Esophagus squamous epithelium (tissue), 5 donors: ENCODE results near the gene PCNT. TPM values are rescaled to one million over a fixed set of nuclear protein-coding genes. Genes with fewer than 3 reads are reported as not detected.

ENCODE experiments used
- DNase-seq: peaks from one replicate; lab custom pipeline; 2025; lab: John Stamatoyannopoulos, UW
- H3K27ac ChIP-seq, 4 donors: fragments of 200-600 bp; sonication (generic); one replicate each; pipeline ENCODE4 v1.5.1; 2016 to 2019; ENCODE audit warnings: mild to moderate bottlenecking in 1 of 4
- H3K27me3 ChIP-seq, 4 donors: fragments of 200-600 bp; sonication (generic); 1 replicate in 3 of 4; 2 replicates in 1 of 4; pipeline versions ENCODE4 v1.5.1 to v1.6.0; 2017 to 2021; ENCODE audit warnings: antibody characterized with exemption in 1 of 4
- H3K36me3 ChIP-seq, 3 donors: fragments of 200-600 bp; sonication (generic); one replicate each; pipeline ENCODE4 v1.5.1; 2016 to 2019
- H3K4me1 ChIP-seq, 3 donors: fragments of 200-600 bp; sonication (generic); one replicate each; pipeline ENCODE4 v1.5.1; 2017 to 2019
- H3K4me3 ChIP-seq, 4 donors: fragments of 200-600 bp; sonication (generic); 1 replicate in 3 of 4; 2 replicates in 1 of 4; pipeline ENCODE4 v1.5.1; 2016 to 2019; ENCODE audit warnings: mild to moderate bottlenecking in 2 of 4, moderate library complexity in 1 of 4
- H3K9me3 ChIP-seq, 3 donors: fragments of 200-600 bp; sonication (generic); one replicate each; pipeline ENCODE4 v1.5.1; 2016 to 2019
- POLR2A ChIP-seq, 4 donors: fragments of 450-650 bp; IDR thresholded peaks; one replicate each; pipeline ENCODE4 v1.6.1; 2017; ENCODE audit warnings: antibody characterized with exemption in 4 of 4, mild to moderate bottlenecking in 4 of 4, moderate library complexity in 3 of 4
- WGBS, 2 donors: methylation state at CpG; one replicate each; pipeline ENCODE4 v1.1.5; 2018; 5-methylcytosine and 5-hydroxymethylcytosine counted together
- intact Hi-C: fragments of 100-400 bp; cut with DNase I; formaldehyde crosslinking; loops from one replicate; pipeline ENCODE4 v1.15.0; 2022
- total RNA-seq, 4 donors: library from RNA; depleted of rRNA; stranded (reverse); fragments of >200 nt; gene quantifications; one replicate each; pipeline ENCODE4 v1.1.0, GENCODE V29; 2016
- TF ChIP-seq, protein P1 (sequence below), 6 experiments: fragments of 450-650 bp in 4 of 6; fragments of 200-600 bp in 2 of 6; sonication (generic) in 2 of 6; IDR thresholded peaks; one replicate each; pipeline ENCODE4 v1.5.1; 2016 to 2019; ENCODE audit warnings: antibody characterized with exemption in 6 of 6, mild to moderate bottlenecking in 4 of 6, moderate library complexity in 4 of 6
- donor health status: DM: yes; HTN: yes; CAD: no.

Gene PCNT
- total RNA-seq, 4 donors from 2014 or later: 26.8 to 38.7 (median 29.9) TPM

DNA sequence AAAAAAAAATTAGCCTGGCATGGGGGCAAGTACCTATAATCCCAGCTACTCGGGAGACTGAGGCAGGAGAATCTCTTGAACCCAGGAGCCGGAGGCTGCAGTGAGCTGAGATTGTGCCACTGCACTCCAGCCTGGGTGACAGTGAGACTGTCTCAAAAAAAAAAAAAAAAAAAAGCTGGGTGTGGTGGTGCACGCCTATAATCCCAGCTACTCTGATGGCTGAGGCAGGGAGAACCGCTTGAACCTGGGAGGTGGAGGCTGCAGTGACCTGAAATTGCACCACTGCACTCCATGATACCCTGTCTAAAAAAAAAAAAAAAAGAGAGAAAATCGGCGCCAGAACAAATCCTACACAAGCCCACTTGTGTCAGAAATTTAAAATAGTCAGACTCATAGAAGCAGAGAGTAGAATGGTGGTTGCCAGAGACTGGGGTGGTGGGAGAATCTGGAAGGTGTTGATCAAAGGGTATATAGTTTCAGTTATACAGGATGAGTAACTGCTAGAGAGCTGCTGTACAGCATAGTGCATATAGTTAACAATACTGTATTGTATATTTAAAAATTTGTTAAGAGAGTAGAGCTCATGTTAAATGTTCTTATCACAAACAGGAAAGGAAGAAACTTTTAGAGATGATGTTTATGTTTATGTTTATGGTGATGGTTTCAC, 144.3 kb downstream of the PCNT start:
- TF ChIP-seq, protein P1, sequence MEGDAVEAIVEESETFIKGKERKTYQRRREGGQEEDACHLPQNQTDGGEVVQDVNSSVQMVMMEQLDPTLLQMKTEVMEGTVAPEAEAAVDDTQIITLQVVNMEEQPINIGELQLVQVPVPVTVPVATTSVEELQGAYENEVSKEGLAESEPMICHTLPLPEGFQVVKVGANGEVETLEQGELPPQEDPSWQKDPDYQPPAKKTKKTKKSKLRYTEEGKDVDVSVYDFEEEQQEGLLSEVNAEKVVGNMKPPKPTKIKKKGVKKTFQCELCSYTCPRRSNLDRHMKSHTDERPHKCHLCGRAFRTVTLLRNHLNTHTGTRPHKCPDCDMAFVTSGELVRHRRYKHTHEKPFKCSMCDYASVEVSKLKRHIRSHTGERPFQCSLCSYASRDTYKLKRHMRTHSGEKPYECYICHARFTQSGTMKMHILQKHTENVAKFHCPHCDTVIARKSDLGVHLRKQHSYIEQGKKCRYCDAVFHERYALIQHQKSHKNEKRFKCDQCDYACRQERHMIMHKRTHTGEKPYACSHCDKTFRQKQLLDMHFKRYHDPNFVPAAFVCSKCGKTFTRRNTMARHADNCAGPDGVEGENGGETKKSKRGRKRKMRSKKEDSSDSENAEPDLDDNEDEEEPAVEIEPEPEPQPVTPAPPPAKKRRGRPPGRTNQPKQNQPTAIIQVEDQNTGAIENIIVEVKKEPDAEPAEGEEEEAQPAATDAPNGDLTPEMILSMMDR (IDR thresholded peaks at IDR 0.05): no peak
- no peak for TF ChIP-seq POLR2A (IDR thresholded peaks at IDR 0.05)
- no peak for DNase-seq
- Histone ChIP-seq H3K27me3 (no peaks in the 10 kb centered on the region), H3K4me1 (peaks cover 0 to 19% (median 0%) of the 10 kb centered on the region in 3 donors), H3K4me3 (no peak overlapping the region), H3K27ac (no peak overlapping the region), H3K9me3 (no peaks in the 10 kb centered on the region), H3K36me3 (peaks cover 0 to 33% (median 0%) of the 10 kb centered on the region in 3 donors)
- 68 to 75% methylated on average over 6 of the region's 6 CpGs for WGBS, 2 donors
- intact Hi-C loops: no loop called here

DNA sequence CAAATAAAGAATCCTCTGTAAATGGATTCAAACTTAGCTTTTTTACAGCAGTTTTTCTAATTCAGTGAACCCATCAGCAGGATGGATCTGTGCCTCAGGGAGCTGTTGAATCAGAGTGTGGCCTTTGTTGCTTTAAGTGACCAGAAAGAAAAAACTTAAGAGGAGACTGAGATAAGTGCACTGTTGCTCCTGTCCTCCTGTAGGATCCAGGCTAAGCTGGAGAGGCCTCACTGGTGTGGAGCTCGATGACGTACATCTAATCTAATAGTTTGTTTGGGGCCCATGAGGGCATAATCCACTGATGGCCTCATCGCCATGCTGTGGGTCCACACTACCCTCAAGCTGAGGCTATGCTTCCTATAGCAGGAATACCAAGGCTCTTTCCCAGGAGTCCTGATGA, 145.3 kb downstream of the PCNT start:
- H3K27ac ChIP-seq: no peak overlapping the region
- DNase-seq: no peak
- peaks cover 0 to 24% (median 0%) of the 10 kb centered on the region in 3 donors for H3K36me3 ChIP-seq
- WGBS, 2 donors: 91 to 96% methylated on average over 3 of the region's 3 CpGs
- H3K27me3 ChIP-seq: no peaks in the 10 kb centered on the region
- no peak overlapping the region for H3K4me3 ChIP-seq
- TF ChIP-seq, protein P1 (IDR thresholded peaks at IDR 0.05): no peak
- no peak for TF ChIP-seq POLR2A (IDR thresholded peaks at IDR 0.05)
- intact Hi-C loops: no loop called here
- H3K9me3 ChIP-seq: no peaks in the 10 kb centered on the region
- H3K4me1 ChIP-seq: peaks cover 0 to 19% (median 0%) of the 10 kb centered on the region in 3 donors

DNA sequence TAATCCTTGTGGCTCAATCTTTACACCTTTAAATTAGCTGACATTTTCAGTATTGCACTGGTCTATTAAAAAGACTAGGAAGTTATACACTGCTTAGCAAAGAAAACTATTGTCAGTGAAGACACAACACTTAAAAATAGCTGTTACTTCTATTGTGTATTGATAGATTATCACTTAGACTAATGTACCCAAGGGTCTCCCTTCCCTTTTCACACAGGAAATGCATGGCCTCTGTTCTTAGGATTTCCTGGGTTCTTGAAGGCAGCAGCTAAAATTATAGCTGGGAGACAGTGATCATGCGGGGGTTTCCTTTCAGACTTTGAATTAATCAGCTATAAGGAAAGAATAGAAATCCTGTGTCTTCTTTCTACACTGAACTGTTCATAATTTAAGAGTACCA, 147.6 kb downstream of the PCNT start:
- TF ChIP-seq, protein P1 (IDR thresholded peaks at IDR 0.05): no peak
- TF ChIP-seq POLR2A (IDR thresholded peaks at IDR 0.05): no peak
- no peak for DNase-seq
- Histone ChIP-seq H3K27ac (no peak overlapping the region), H3K27me3 (no peaks in the 10 kb centered on the region), H3K4me1 (peaks cover 0 to 19% (median 0%) of the 10 kb centered on the region in 3 donors), H3K4me3 (no peak overlapping the region), H3K9me3 (no peaks in the 10 kb centered on the region), H3K36me3 (peaks cover 0 to 12% (median 0%) of the 10 kb centered on the region in 3 donors)
- WGBS, 2 donors: 85 to 91% methylated on average over 1 of the region's 1 CpG
- intact Hi-C loops: no loop called here

DNA sequence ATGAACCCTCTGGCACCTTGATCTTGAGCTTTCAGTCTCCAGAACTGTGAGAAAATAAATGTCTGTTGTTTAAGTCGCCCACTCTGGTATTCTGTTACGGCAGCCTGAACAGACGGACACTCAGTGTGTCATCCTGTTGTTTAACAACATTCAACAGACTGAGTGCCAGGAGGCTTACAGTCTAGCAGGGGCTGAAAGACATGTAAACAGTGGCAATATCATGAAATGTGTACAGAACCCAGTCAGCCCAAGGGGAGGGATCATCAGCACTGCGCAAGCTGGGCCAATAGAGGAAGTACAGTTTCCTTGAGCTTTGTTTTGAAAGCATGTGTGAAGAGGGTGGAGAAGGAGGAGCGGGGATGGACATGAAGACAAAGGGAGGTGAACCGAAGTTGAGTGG, 148.3 kb downstream of the PCNT start:
- Histone ChIP-seq H3K27me3 (no peaks in the 10 kb centered on the region), H3K36me3 (peaks cover 0 to 13% (median 0%) of the 10 kb centered on the region in 3 donors), H3K4me1 (peaks cover 0 to 19% (median 0%) of the 10 kb centered on the region in 3 donors), H3K9me3 (no peaks in the 10 kb centered on the region), H3K4me3 (no peak overlapping the region), H3K27ac (peak overlapping the region in 1 of 4 donors; percentile 19)
- WGBS, 2 donors: 73 to 83% methylated on average over 4 to 6 of the region's 6 CpGs
- intact Hi-C loops: no loop called here
- TF ChIP-seq, protein P1 (IDR thresholded peaks at IDR 0.05): no peak
- TF ChIP-seq POLR2A (IDR thresholded peaks at IDR 0.05): no peak
- no peak for DNase-seq

DNA sequence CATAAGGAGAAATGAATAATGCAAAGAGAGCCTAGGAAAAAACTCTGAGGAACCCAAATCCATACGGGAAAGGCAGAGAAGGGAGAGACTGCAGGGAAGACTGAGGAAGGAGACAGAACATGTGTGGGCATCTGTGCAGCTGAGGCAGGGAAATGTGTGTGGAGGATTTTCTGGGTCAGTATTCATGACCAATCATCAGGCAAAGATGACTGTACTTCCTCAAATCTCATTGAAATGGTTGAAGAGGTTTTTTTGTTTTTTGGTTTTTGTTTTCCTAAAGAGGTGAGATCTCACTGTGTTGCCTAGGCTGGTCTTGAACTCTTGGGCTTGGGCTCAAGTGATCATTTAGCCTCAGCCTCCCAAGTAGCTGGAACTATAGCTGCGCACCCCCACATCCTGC, 150.4 kb downstream of the PCNT start:
- peaks cover 0 to 10% (median 0%) of the 10 kb centered on the region in 3 donors for H3K36me3 ChIP-seq
- no peaks in the 10 kb centered on the region for H3K27me3 ChIP-seq
- no peaks in the 10 kb centered on the region for H3K9me3 ChIP-seq
- DNase-seq: no peak
- H3K4me1 ChIP-seq: peaks cover 0 to 25% (median 0%) of the 10 kb centered on the region in 3 donors
- H3K27ac ChIP-seq: no peak overlapping the region
- intact Hi-C loops: no loop called here
- no peak overlapping the region for H3K4me3 ChIP-seq
- TF ChIP-seq, protein P1 (IDR thresholded peaks at IDR 0.05): no peak
- no peak for TF ChIP-seq POLR2A (IDR thresholded peaks at IDR 0.05)
- 85 to 90% methylated on average over 2 of the region's 2 CpGs for WGBS, 2 donors
